CD4-positive, alpha-beta T cell treated with Interleukin-17A for 1 hour (primary cell): ENCODE results near the gene CXCL3.
"Not testable (repeated sequence)": the region's sequence is repeated elsewhere in the genome, so short reads cannot be mapped to it uniquely, and the experiment has no call there.

Experiments
- DNase-seq: peaks from one replicate; pipeline ENCODE4 v3.0.0-alpha.2; 2020

Gene CXCL3

DNA sequence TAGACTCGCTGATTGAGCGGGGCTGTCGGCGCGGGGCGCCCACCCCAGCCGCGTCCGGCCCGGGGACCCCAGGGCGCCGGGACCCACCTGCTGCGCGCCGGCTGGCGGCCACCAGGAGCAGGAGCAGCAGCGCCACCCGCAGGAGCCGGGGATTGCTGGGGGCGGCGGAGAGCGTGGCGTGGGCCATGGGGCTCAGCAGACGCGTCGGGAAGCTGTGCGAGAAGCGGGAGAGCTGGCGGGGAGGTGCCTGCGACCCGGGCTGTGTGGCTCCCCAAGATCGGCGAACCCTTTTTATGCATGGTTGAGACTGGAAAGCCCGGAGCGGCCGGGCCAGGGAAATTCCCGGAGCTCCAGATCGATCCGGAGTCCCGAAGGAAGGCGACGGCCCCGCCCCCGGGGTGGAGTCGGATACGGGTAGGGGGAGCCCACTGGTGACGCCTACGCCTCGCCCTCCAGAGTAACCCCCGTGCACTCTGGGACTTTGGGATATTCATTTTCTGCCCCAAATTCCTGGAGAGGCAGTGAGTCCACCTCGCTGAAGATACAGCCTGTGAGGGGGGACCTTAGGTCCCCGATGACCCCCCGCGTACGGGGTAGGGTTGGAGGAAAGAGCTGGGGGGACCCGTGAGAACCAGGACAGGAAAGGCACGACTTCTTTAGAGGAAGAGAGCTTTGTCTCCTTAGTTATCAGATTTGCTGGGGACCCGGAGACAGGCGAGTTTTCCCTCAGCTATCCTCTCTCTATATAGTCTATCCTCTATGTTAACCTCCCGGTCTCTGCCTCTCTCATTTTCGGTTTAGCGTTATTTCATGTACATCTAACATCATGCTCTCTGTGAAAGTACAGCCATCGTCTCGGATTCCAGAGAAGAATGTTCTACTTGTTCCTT, at the start of gene CXCL3:
CXCL3 (minus strand) TSS at position 265 of the 890 bp plus-strand sequence; CDS start at position 187, 78 bp downstream.
- no peak for DNase-seq

GRCh38 chr4:74087481-74087880, 49.0 kb upstream of the CXCL3 start:
- DNase-seq, result no peak

DNA sequence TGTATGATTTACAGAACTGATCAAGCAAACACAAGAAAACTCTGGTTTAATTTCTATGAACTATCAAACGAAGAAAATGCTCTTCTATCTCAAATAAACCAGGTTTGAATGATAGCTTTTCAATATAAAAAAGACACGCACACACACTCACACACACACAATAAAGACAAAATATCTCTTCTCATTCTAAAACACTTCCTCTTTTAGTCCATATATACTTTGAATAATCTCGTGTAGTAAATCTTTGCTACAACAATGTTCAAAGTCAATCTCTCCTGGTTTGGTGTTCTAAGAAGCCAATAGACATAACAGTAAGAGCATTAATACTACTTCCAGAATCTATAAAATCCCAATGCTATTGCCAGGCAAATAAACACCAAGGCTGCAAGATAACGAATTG, 47.2 kb upstream of the CXCL3 start:
- DNase-seq, result no peak

DNA sequence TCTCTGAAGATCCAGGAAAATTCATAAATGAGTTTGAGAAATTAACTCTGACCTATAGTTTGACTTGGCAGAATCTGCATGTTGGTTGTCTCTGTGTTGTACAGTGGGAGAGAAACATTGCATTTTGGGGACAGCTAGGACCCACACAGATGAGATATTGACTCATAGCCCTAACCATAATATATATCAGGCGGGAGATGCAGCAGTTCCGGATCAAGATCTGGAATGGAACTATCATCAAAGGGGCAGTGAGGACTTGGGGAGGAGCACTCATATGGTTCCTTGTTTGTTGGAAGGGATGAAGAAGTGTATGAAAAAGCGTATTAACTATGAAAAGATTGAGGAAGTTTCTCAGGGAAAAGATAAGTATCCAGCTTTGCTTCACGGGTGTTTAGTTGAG, 46.5 kb upstream of the CXCL3 start:
- no peak for DNase-seq

GRCh38 chr4:74083546-74083945, 45.1 kb upstream of the CXCL3 start:
- no peak for DNase-seq

DNA sequence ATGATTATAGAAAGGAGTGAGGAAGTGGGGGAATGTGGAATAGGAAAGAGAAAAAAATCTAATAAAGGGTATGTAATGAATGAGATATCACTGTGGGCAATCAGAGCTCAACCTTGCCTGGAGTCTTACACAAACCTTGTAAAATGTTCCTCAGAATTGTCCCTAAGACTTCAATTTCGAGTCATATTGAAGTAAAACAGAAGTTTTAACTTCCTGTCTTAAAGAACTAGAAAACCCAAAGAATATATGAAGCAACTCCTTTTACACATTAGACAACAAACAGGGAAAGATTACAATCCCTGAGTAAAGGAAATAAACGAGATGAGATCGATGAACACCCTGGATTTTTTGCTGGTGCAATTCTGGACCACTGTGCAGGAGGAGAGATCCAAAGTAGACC, 42.5 kb upstream of the CXCL3 start:
- no peak for DNase-seq

- not testable (repeated sequence) for DNase-seq
Observed at GRCh38 chr4:74080351-74080750, 41.9 kb upstream of the CXCL3 start.

DNA sequence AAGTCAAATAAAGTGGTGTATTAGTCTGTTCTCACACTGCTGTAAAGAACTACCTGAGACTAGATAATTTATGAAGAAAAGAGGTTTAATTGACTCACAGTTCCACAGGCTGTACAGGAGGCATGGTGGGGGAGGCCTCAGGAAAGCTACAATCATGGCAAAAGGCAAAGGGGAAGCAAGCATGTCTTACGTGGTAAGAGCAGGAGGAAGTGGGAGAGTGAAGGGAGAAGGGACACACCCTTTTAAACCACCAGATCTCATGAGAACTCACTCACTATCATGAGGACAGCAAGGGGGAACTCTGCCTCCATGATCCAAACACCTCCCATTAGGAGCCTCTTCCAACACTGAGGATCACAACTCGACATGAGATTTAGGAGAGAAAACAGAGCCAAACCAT, 40.5 kb upstream of the CXCL3 start:
- not testable (repeated sequence) for DNase-seq

DNA sequence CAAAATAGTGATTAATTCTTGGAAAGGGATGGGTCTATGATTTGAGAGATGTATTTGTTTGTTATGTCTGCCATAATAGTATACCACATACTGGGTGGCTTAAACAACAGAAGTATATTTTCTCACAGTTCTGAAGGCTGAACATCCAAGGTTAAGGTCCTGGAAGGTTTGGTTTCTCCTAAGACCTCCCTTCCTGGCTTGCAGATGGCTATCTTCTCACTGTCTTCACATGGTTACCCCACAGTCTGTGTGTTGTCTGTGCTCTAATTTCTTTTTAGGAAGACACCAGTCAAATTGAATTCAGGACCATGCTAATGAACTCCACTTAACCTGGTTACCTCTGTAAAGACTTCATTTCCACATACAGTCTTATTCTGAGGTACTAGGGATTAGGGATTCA, 34.9 kb upstream of the CXCL3 start:
- no peak for DNase-seq

- DNase-seq, result no peak
Observed at GRCh38 chr4:74072739-74073138, 34.2 kb upstream of the CXCL3 start.

- no peak for DNase-seq
Observed at GRCh38 chr4:74067586-74067985, 29.1 kb upstream of the CXCL3 start.

DNA sequence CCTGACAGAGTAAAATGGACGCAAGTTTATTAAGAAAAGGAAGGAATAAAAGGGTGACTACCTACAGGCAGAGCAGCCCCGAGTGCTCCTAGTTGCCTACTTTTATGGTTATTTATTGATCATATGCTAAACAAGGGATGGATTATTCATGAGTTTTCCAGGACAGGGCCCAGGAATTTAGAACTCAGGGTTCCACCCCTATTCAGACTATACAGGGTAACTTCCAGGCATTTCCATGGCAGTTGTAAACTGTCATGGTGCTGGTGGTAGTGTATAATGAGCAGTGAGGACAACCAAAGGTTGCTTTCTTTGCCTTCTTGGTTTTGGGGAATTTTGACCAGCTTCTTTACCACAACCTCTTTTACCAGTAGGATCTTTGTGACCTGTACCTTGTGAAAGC, 27.7 kb upstream of the CXCL3 start:
- no peak for DNase-seq

GRCh38 chr4:74065115-74065642, 26.7 kb upstream of the CXCL3 start:
- no peak for DNase-seq

GRCh38 chr4:74063859-74064258, 25.4 kb upstream of the CXCL3 start:
- DNase-seq, result no peak

GRCh38 chr4:74062953-74063352, 24.5 kb upstream of the CXCL3 start:
- DNase-seq, result no peak

GRCh38 chr4:74061430-74061829, 22.9 kb upstream of the CXCL3 start:
- no peak for DNase-seq

DNA sequence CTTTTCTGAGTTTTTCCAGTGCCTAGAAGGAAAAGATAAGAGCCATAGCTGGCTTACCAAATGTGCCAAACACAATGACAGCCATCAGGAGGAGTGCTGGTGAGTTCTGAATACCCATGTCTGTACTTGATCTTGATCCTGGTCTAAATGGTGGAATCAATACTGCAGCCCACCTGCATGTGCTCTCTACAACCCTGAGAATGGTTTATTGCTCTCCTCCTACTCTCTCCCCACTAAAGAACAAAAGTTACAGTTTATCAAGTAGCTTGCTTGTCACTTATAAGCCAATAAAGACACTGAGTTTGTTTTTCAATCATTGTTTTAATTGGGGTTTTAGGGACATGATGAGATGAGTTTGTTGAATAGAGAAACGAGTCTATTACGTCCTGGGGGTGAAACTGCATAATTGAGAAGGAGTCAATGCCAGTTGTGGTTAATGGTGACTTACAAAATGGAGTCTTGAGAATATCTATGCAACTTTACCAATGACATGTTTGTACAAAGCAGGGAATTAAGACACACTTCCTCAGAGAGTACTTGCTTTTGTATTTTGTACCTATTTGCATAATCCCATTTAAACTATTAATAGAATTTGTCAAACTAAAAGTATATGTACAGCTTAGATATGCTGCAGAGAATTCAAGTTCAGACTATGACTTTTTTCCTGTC, 20.8 kb upstream of the CXCL3 start:
- DNase-seq, result no peak

DNA sequence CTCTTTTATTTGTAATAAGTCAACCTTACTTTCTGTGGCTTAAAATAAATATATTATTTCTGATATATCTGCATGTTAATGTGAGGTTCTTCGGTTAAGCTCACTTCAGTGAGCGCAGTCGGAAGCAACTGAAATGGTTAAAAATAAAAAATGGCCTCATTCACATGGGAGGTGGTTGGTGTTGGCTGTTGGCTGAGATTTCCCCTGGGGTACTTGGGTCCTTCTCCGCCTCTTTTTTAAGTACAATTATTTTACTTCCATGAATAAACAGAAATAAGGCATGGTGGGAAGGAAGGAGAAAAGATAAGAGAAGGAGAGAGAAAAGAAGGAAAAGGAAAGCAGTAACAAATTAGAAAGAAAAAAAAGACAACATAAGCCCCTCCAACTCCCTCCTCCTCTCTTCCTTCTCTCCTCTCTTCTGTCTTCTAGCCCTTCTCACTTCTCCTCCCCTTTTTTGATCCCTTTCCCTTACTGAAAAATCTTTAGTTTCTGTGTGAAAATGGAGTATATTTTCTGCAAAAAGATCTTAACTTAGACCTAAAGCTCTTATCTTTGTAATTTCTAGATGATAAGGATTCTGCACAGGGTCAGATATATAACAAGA, 19.7 kb upstream of the CXCL3 start:
- DNase-seq, result no peak

- DNase-seq, result no peak
Observed at GRCh38 chr4:74057588-74057987, 19.1 kb upstream of the CXCL3 start.

DNA sequence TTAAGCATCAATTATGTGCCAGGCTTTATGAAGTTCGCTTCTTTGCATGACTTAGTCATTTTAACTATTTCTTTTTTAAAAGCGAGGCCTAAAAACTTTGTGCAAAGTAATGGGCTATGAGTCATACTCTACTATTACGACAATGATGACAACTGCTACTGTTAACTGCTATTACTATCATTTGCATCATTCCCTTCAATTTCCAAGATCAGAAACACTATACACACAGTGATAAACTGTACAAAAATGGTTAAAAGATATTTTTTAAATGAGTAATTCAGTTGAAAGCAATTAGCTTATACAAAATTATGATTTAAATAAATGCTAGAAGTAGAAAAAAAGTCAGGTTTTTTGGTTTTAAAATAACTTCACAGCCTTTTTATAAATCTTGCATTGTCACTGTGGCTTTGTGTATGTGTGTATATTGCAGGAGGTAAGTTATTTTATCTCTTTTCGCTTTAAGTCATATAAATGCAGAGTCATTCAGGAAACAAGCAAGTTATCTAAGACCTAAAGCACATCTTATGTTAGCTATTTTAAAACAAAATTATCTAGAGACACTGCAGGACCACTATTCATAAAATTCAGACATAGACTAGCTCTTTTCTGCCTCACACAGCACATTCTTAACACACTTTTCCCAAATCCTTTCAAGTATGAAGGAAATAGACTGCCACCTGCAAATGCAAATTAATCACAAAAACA, 18.5 kb upstream of the CXCL3 start:
- no peak for DNase-seq

- no peak for DNase-seq
Observed at GRCh38 chr4:74056114-74056857, 17.8 kb upstream of the CXCL3 start.

DNA sequence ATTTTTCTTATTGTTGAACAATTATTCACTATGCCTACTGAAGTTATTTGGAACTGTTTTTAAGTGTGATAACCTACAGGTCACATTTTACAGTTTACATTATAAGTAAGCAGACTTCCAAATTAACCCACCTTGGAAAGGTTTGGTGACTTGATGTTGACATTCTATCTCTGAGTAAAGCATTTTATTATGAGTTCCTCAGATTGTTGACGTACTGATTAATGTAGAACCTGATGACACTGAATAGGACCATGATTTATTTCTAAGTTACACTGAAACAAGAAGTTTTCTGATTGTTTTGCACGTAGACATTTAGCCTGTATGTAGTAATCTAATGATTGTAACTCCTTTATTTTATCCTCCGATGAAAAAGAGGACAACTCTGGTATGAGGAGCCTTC, 17.0 kb upstream of the CXCL3 start:
- no peak for DNase-seq
